ENCODE results near the gene C2orf76. TPM values are rescaled to one million over a fixed set of nuclear protein-coding genes. Genes with fewer than 3 reads are reported as not detected.

C2orf76 gene
- total RNA-seq, 1 donor from 2014 or later, result 12.2 TPM

DNA sequence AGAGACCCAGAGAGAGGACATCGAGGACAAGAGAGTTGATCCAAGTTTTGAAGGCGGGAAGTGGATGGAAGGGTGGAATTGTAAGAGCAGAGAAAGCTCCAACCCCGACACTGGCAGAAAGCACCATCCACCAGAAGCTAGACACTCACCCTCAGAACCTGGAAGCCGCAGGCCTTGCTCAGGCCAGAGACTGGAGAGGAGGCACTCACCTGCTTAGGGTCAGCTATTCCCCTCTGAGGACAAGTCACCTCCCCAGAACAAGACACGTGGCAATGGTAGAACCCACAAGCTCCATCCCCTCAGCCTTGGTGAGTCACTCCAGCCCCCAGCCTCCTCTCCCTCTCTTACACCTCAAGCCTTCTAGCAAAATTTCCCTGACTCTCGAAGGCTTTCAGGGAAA is 78.1 kb downstream of the C2orf76 start:
- peaks cover 8% of the 10 kb centered on the region for H3K27me3 Mint-ChIP-seq (ENCODE audit: low read depth)
- TF ChIP-seq, protein P1, sequence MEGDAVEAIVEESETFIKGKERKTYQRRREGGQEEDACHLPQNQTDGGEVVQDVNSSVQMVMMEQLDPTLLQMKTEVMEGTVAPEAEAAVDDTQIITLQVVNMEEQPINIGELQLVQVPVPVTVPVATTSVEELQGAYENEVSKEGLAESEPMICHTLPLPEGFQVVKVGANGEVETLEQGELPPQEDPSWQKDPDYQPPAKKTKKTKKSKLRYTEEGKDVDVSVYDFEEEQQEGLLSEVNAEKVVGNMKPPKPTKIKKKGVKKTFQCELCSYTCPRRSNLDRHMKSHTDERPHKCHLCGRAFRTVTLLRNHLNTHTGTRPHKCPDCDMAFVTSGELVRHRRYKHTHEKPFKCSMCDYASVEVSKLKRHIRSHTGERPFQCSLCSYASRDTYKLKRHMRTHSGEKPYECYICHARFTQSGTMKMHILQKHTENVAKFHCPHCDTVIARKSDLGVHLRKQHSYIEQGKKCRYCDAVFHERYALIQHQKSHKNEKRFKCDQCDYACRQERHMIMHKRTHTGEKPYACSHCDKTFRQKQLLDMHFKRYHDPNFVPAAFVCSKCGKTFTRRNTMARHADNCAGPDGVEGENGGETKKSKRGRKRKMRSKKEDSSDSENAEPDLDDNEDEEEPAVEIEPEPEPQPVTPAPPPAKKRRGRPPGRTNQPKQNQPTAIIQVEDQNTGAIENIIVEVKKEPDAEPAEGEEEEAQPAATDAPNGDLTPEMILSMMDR (IDR thresholded peaks at IDR 0.05; ENCODE audit: unreplicated experiment), result no peak
- H3K4me1 Mint-ChIP-seq, result no peaks in the 10 kb centered on the region

DNA sequence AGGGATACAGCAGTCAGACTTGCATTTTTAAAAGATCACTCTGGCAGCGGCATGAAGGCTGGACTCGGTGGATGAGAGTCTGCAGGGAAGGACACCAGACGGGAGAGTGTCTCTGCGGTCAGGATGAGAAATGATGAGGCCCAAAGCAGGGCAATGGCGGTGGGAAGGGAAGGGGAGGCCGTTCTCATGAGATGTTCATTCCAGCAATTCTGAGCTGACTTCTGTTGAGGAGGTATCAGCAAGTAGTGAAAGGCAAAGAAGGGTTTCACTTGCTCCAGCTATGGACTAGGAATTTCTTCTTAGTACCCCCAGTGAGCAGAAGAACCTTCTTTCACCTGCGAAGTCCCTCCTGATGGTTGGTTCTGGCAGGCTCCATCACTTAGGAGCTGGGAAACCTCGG is 80.0 kb downstream of the C2orf76 start:
- Mint-ChIP-seq H3K9me3 (no peaks in the 10 kb centered on the region), H3K4me1 (no peaks in the 10 kb centered on the region), H3K4me3 (no peak overlapping the region), H3K27ac (no peak overlapping the region), H3K36me3 (no peaks in the 10 kb centered on the region), H3K27me3 (ENCODE audit: low read depth) (peaks cover 6% of the 10 kb centered on the region)
- TF ChIP-seq, protein P1 (IDR thresholded peaks at IDR 0.05; ENCODE audit: unreplicated experiment), result no peak
- no peak for DNase-seq (ENCODE audit: low spot score in 2 of 2, unreplicated experiment in 2 of 2)

More for the DNA sequence above, 78.1 kb downstream of the C2orf76 start:
- DNase-seq (ENCODE audit: low spot score in 2 of 2, unreplicated experiment in 2 of 2), result no peak
- Mint-ChIP-seq H3K4me3 (no peak overlapping the region), H3K27ac (no peak overlapping the region), H3K9me3 (no peaks in the 10 kb centered on the region), H3K36me3 (no peaks in the 10 kb centered on the region)

DNA sequence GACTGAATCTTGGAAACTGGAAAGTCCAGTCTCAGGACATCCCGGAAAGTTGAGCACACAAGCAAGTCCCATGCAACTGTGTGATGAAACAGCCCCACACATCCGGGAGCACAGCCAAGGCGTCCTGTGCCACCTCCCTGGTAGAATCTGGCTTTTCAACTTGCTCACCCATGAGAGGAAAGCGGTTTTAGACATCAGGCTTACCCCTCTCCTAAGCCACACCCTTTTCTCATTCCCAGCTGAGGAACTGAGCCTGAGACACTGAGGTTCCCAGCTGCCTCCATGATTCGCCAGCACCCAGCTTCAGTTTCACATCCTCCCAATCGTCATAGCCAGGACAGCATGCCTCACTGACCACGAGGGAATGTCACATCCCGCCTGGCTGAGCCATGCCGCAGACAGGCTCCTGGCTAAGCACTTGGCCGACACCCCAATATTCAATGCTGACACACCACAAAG is 82.7 kb downstream of the C2orf76 start:
- H3K4me3 Mint-ChIP-seq, result no peak overlapping the region
- no peak overlapping the region for H3K27ac Mint-ChIP-seq
- H3K27me3 Mint-ChIP-seq (ENCODE audit: low read depth), result no peaks in the 10 kb centered on the region
- no peaks in the 10 kb centered on the region for H3K36me3 Mint-ChIP-seq
- no peak for DNase-seq (ENCODE audit: low spot score in 2 of 2, unreplicated experiment in 2 of 2)
- TF ChIP-seq, protein P1 (IDR thresholded peaks at IDR 0.05; ENCODE audit: unreplicated experiment), result no peak
- H3K9me3 Mint-ChIP-seq, result no peaks in the 10 kb centered on the region
- H3K4me1 Mint-ChIP-seq, result no peaks in the 10 kb centered on the region

DNA sequence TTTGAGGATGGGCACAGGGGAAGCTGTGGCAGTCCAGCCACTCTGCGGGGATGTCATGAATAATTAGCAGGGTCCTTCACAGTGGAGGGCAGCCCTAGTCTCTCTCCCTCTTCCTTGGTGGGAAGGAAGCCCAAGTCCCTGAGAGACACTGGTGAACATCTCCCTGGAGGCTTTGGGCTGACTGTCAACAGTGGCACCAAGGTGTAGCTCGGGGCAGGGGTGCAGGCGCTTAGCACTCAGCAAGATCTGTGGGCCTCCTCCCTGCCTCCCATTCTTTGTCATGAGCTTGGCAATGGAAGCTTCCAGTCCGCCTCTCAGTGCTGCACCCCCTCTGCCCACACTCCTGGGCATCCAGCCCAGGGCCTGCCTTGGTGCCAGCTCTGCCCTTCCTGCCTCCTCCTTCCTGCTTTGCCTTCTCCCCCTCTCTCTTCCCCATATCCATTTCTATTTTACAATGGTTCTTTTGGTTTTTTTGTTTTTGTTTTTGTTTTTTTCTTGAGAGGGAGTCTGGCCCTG is 83.6 kb downstream of the C2orf76 start:
- no peak overlapping the region for H3K4me3 Mint-ChIP-seq
- H3K27ac Mint-ChIP-seq, result no peak overlapping the region
- DNase-seq (ENCODE audit: low spot score in 2 of 2, unreplicated experiment in 2 of 2), result no peak
- H3K9me3 Mint-ChIP-seq, result no peaks in the 10 kb centered on the region
- no peaks in the 10 kb centered on the region for H3K27me3 Mint-ChIP-seq (ENCODE audit: low read depth)
- TF ChIP-seq, protein P1 (IDR thresholded peaks at IDR 0.05; ENCODE audit: unreplicated experiment), result no peak
- H3K36me3 Mint-ChIP-seq, result no peaks in the 10 kb centered on the region
- H3K4me1 Mint-ChIP-seq, result no peaks in the 10 kb centered on the region

DNA sequence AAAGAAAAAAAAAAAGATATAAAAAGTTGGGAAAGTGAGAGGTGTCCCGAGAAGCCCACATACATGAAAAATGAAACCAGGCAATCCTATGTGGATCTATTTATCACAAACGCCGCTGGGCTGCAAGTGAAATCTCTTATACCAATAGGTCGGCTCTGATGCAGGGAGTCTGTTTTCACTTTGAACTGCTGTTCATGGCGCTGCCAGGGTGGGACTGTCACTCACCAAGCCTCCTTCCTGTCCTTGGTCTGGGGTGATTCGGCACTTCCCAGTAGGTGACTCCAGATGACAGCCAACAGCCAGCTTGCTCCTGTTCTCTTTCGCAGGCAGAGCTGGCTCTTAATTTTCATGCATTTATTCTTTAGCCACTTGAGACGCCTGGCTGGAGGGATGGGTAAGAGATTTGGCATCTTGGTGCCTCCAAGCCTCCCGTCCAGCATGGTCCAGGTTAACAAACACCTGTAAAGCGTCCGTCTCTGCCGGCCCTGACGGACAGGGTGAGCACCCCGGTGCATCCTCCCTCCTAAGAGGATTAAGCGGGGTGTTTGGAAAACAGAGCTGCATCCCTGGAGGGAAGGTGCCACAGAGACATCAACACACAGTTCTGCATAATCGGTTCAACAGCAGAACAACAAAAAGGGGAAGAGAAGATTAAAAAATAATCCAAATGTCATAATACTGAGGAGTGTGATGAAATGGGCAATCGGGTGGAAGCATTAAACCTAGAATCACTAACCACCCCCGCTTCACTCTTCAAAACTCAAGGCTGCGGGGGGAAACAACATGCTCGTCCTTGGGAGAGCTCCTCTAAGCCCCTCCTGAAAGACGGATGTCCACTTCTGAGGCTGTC is 84.3 kb downstream of the C2orf76 start:
- TF ChIP-seq, protein P1 (IDR thresholded peaks at IDR 0.05; ENCODE audit: unreplicated experiment), result no peak
- no peaks in the 10 kb centered on the region for H3K9me3 Mint-ChIP-seq
- no peaks in the 10 kb centered on the region for H3K27me3 Mint-ChIP-seq (ENCODE audit: low read depth)
- H3K4me1 Mint-ChIP-seq, result no peaks in the 10 kb centered on the region
- DNase-seq (ENCODE audit: low spot score in 2 of 2, unreplicated experiment in 2 of 2), result no peak
- H3K4me3 Mint-ChIP-seq, result no peak overlapping the region
- no peak overlapping the region for H3K27ac Mint-ChIP-seq
- no peaks in the 10 kb centered on the region for H3K36me3 Mint-ChIP-seq
